HG03342 (cell line): ENCODE measurements around the gene RNF125.
"Not testable (repeated sequence)": the region's sequence is repeated elsewhere in the genome, so short reads cannot be mapped to it uniquely, and the experiment has no call there.

Experiments
- ATAC-seq: cut with Tn5 transposase; IDR thresholded peaks from one replicate; pipeline ENCODE4 v1.9.1; 2021; ENCODE audit warnings: mild to moderate bottlenecking, moderate library complexity; ENCODE audit not compliant: unreplicated experiment

RNF125 gene

DNA sequence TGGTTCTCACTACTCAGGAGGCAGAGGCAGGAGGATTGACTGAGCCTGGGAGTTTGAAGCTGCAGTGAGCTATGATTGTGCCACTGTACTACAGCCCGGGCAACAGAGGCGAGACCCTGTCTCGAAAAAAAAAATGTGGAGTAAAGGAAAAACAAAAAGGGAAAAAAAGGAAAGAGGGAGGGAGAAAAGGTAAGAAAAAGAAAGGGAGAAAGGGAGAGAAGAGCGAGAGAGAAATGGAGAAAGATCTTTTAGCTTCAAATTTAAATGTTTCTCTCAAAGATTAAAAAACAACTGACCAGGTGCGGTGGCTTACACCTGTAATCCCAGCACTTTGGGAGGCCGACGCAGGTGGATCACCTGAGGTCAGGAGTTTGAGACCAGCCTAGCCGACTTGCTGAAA, 65.2 kb downstream of the RNF125 start:
- ATAC-seq: no peak

DNA sequence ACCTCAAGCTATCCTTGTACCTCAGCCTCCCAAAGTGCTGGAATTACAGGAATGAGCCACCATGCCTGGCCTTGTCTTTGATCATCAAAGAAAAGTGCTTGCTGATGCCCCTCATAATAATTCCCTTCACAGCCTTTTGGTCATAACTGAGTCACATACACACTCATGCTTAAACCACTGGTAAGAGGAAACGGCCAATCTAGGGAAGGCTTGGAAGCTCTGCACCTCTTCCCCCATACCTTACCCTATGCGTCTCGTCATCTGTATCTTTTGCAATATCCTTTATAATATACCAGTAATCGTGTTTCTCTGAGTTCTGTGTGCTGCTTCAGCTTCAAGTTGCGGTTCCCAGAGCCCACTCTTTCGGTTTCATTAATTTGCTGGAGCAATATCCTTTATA, 68.3 kb downstream of the RNF125 start:
- no peak for ATAC-seq

DNA sequence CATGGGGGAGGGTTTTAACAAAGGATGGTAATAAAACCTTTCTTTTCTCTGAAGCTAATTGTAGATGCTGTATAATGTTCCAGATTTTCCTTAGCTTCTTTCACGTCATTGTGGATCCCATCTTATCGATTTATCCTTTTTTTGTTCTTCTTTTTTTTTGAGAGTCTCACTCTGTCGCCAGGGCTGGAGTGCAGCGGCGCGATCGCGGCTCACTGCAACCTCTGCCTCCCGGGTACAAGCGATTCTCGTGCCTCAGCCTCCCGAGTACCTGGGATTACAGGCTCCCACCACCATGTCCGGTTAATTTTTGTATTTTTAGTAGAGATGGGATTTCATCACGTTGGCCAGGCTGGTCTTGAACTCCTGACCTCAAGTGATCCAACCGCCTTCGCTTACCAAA, 72.2 kb downstream of the RNF125 start:
- ATAC-seq: not testable (repeated sequence)

DNA sequence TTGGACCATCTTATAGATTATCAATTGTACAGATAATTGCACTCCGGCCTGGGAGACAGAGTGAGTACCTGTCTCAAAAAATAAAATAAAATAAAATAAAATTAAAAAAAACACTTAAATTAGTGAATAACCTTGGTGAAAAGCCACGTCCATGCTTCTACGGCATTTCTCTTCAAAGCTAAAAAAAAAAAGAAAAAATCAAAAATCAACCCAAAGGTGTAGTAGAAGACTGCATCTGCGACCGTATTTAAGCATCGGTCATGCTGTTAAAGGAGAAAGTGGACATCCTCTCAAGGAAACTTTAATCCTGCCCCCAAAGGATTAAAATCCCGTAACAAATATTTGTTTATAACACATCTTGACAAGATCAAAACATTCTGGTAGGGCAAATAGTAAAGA, 72.7 kb downstream of the RNF125 start:
- no peak for ATAC-seq

DNA sequence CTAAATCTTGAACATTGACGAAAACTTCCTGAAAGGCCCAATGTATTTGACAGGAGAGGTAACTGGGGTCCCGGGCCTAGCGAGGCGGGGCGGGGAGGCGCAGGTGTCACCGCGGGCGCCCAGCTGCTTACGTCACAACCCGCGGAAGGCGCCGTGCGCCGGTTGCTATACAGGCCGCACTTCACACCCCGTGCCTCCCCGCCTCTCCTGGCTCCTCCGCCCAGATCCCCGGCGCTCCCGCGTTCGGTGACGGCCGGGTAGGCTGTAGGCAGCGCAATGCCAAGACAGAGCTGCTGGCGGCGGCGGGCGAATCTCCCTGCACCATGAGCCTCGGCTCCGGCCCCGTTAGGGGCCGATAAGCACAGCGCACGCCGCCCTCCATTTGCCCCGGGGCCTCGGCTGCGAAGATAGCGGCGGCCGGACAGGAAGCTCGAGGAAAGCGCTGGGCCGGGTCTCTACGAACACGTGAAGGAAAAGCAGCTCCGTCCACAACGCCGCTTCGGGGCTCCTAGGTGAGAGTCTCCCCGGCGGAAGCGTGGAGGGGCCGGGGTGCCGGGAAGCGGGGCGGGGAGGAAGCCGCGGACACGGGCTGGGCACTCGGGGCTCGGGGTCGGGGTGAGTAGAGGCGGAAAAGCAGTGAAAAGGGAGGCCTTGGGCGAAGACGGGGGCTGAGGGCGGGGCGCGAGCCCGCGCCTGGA, 73.2 kb downstream of the RNF125 start, which contains the start of gene RNF138:
Gene RNF138 (plus strand): TSS at position 151 of the 698 bp plus-strand sequence. CDS start 903 bp downstream, outside the sequence.
- ATAC-seq: peak; percentile 55

DNA sequence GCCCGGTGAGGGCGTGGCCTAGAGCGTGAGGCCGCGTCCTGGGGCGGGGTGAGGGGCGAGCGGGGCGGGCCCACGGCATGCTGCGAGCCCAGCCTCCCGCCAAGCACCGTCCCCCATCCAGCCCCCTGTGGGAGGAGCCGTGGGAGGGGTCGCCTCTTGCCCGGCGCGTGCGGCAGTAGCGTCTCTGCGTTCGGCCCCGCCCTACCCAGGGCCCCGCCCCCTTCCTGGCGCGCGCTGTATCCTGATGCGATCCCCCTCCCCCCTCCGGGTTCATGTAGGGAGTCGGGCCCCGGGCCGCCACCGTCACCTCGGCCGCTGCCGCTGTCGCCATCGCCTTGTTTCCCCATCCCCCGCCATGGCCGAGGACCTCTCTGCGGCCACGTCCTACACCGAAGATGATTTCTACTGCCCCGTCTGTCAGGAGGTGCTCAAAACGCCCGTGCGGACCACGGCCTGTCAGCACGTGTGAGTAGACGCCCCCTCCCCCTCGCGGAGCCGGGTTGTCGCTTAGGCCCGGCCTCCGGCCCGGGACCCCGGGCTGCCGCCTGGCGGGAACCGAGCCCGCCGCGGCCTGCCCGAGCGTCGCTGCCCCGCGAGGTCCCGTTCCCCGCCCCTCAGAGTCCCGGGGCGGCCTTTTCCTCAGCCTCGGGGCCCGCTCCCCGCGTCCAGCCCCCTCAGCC, 73.9 kb downstream of the RNF125 start:
- peak; percentile 76 for ATAC-seq

DNA sequence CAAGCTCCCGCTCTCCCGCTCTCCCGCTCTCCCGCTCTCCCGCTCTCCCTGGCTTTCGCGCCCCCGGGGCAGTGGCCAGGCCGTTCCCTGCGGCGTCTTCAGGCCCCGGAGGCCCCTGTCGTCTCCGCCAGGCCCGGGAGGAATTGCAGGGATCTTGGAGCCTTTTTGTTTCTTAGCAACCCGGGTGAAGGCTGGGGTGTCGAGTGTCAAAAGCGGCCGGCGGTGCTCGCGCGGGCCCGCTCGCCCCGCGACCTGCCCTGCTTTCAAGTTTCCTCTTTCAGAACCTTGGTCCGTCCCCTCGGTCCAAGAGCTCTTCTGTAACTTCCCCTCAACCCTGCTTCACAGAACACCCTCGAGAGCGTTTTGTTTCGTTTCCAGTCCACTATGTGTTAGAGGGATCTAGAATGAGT, 74.5 kb downstream of the RNF125 start:
- peak; percentile 31 for ATAC-seq

DNA sequence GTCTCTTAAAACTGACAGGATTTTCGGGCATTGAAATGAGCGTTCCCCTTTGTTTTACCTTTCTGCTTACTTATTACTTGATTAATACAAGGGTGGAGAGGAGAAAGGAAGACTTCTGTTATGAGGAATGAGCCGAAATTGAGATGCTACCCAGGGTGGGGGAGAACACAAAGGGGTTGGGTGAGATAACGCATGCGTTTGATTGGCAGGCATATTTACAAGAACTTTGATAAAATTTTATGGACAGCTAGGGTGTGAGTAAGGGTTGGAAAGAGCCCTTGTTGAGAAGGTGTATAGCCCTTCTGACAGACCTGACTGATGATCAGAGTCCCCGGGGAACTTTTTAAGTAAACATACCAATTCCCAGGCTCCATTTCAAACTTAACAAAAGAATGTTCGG, 74.9 kb downstream of the RNF125 start:
- no peak for ATAC-seq

DNA sequence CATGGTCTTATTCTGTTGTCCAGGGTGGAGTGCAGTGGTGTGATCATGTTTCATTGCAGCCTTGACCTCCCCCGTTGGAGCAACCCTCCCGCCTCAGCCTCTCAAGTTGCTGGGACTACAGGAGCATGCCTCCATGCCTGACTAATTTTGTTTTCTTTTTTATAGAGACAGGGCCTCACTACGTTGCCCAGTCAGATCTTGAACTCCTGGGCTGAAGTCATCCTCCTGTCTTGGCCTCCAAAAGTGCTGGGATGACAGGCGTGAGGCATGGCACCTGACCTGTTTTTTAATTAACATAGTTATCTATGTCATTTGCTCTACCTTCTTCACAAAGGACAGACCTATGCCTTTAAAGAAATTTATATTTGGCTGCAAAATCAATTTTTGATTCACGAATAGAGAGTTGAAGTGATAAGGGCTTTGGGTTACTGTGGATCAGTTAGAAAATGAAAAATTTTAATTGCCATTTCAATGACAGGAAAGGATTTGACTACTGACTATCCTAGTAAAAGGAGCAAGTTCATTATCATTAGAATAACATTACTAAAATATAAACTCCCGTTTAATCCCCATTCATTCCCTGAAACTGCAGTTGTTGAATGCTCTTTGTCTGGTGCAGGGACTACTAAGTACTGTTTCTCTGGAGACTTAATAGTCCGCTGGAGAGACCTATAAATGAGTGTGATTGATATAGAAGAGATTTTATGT, 76.7 kb downstream of the RNF125 start:
- no peak for ATAC-seq

DNA sequence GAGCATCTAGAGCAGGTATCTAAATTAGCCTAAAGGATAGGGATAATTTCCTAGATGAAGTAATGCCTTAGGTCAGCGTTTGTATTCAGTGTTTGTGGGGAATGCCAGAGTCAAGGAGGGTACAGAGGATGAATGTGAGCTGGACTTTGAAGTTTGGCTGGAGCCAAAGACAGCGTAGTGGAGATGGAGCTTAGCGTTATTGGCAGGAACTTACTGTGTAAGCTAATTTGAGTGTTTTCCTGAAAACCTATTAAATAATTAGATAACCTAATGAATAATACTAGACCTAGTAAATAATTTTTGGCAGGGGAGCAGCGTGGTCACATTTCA, 77.2 kb downstream of the RNF125 start:
- ATAC-seq: no peak

DNA sequence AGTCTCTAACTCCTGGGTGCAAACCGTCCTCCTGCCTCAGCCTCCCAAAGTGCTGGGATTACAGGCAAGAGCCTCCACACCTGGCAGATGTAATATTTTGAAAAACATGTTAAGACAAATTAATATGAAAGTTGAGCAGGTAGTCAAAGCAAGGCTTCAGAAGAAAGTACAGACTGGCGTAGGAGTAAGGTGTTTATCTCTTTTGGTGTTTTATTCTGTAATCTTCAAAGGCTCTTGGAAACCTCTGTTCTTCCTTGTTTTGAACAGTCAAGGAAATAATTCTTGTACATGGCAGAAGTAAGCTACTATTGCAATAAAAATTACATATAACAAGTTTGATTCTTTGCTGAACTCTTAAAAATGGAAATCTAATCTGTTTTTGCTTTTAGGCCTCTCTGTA, 78.3 kb downstream of the RNF125 start:
- ATAC-seq: no peak

DNA sequence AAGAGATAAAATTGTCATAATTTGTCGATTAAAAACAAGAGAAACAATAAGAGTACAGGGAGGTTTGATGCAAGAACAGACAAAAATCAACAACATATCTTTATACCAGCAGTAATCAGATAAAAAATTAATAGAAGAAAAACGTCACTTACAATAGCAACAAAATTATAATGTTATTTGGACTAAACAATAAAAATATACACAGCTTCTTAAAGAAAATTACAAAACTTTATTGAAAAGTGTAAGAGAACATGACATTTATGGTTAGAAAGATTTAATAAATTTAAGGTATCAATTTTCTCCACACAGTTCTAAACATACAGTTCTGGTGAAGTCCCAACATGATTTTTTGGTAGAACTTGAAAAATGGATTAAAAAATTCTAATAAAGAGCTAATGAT, 85.9 kb downstream of the RNF125 start:
- no peak for ATAC-seq

DNA sequence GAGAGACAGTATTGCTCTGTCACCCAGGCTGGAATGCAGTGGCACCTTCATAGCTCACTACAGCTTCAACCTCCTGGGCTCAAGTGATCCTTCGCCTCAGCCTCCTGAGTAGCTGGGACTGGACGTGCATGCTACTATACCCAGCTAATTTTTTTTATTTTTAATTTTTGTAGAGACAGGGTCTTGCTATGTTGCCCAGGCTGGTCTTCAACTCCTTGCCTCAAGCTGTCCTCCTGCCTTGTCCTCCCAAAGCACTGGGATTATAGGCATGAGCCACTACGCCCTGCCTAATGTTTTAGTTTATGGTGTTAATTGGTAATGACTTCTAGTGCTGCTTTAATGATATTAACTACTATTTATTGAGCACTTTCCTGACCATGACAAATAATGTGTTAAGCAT, 91.4 kb downstream of the RNF125 start:
- ATAC-seq: no peak

DNA sequence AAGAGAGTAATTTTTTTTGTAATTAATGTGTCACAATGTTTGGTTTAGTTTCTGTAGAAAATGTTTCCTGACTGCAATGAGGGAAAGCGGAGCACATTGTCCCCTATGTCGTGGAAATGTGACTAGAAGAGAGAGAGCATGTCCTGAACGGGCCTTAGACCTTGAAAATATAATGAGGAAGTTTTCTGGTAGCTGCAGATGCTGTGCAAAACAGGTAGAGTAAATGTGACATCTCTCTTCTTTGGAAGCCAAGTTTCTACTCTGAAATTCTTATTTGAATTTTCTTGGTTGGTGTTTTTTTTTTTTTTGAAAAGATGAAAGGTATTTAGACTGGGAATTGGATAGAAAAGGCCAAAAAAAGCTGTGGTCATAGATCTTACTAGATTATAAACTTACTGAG, 93.1 kb downstream of the RNF125 start:
- no peak for ATAC-seq

DNA sequence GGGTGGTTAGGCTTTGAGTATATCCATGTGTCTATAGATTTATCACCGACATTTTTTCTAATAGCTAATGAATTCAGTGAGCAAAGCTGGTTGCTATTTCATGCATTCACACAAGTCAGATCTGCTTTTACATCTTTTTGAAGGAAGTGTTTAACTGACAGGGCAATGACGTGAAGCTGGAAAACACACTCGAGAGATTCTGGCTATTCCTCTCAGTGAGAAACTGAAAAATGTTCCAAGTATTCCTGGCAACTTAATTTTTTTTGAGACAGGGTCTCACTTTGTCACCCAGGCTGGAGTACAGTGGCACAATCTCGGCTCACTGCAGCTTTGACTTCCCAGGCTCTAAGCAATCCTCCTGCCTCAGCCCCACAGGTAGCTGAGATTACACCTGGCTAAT, 94.2 kb downstream of the RNF125 start:
- no peak for ATAC-seq

DNA sequence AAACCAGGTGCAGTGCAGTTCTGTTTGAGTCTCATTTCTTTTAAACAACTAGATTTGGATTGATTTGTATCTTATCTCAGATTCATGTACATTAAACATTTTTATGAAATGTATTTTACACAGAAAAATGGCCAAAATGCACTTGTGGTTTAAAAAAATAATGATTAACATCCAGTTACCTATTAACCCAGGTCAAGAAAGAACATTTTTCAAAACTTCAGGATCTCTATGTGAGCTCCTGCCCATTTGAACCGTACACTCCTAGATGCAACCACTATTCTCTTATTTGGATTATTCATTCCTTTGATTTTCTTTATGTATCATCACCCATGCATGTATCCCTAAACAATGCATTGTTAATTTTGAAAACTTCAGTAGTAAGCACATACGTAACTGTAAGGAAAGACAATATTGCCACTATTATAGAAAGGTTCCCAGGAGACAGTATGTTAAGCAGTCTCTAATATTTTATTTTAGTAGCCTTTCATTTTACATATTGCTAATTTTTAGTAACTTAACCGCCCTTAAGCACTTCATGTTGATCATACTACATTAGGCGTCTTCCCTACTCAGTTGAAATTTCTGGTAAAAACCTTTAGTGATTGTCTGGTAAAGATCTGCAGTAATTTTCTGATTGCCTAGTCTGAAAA, 95.8 kb downstream of the RNF125 start:
- no peak for ATAC-seq

DNA sequence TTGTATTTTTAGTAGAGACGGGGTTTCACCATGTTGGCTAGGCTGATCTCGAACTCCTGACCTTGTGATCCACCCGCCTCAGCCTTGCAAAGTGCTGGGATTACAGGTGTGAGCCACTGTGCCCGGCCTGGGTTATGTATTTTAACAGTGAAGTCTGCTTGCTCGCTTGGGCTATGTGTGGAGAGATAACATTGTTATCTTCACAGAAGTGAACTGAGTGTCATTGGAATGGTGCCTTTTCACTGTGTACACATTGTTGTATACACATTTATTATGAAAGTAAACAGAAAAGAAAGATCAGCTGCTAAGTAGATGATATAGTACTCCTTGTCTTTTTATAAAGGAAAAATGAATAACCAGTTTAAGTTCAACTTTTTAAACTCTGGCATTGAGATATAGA, 103.4 kb downstream of the RNF125 start:
- ATAC-seq: no peak
